Loucy (cell line): ENCODE measurements around the gene KRT3.

Source experiments
- EZH2phosphoT487 ChIP-seq: fragments of 200-600 bp; IDR thresholded peaks from 2 replicates; pipeline ENCODE4 v1.6.1; 2018; ENCODE audit warnings: antibody characterized with exemption, mild to moderate bottlenecking, moderate library complexity, borderline replicate concordance
- TF ChIP-seq, protein P1 (sequence below): fragments of 200-600 bp; sonication (generic); conservative IDR thresholded peaks from 2 replicates; pipeline ENCODE4 v1.5.1; 2014; ENCODE audit warnings: mild to moderate bottlenecking, antibody characterized with exemption, low read length

GRCh38 chr12:52832985-52833905 lies 37.3 kb upstream of the KRT3 start:
- TF ChIP-seq, protein P1, sequence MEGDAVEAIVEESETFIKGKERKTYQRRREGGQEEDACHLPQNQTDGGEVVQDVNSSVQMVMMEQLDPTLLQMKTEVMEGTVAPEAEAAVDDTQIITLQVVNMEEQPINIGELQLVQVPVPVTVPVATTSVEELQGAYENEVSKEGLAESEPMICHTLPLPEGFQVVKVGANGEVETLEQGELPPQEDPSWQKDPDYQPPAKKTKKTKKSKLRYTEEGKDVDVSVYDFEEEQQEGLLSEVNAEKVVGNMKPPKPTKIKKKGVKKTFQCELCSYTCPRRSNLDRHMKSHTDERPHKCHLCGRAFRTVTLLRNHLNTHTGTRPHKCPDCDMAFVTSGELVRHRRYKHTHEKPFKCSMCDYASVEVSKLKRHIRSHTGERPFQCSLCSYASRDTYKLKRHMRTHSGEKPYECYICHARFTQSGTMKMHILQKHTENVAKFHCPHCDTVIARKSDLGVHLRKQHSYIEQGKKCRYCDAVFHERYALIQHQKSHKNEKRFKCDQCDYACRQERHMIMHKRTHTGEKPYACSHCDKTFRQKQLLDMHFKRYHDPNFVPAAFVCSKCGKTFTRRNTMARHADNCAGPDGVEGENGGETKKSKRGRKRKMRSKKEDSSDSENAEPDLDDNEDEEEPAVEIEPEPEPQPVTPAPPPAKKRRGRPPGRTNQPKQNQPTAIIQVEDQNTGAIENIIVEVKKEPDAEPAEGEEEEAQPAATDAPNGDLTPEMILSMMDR: no peak
- TF ChIP-seq EZH2phosphoT487: no peak
